Natural killer cell treated with Interleukin-12 subunit alpha and Interleukin-12 subunit beta and Interleukin-15 and Interleukin-18, amount 100 ng/mL, for 72 hours (primary cell): ENCODE measurements around the gene MPO. TPM values are rescaled to one million over a fixed set of nuclear protein-coding genes. Genes with fewer than 3 reads are reported as not detected.

Experiments
- ATAC-seq, 2 donors: fragments of 150-1000 bp; cut with Tn5 transposase in 1 of 2; sonication (Bioruptor Pico), chemical (Tn5 transposase) in 1 of 2; 2 replicates each; pipeline ENCODE4 v1.10.0; 2021
- DNase-seq: peaks from one replicate; pipeline ENCODE4 v3.0.0; 2022; ENCODE audit warnings: low spot score
- H3K27ac Mint-ChIP-seq, 2 donors: 1 replicate in 1 of 2; 2 replicates in 1 of 2; pipeline ENCODE4 v1.8.0; 2022; ENCODE audit warnings: mixed read lengths in 2 of 2, mild to moderate bottlenecking in 1 of 2, moderate library complexity in 1 of 2
- H3K27me3 Mint-ChIP-seq, 2 donors: 1 replicate in 1 of 2; 2 replicates in 1 of 2; pipeline ENCODE4 v1.8.0; 2022; ENCODE audit warnings: mixed read lengths in 2 of 2
- H3K36me3 Mint-ChIP-seq: one replicate; pipeline ENCODE4 v1.8.0; 2022; ENCODE audit warnings: mixed read lengths
- H3K4me1 Mint-ChIP-seq, 2 donors: 1 replicate in 1 of 2; 2 replicates in 1 of 2; pipeline ENCODE4 v1.8.0; 2022; ENCODE audit warnings: low read depth in 2 of 2, mixed read lengths in 2 of 2, mild to moderate bottlenecking in 1 of 2
- H3K4me3 Mint-ChIP-seq: one replicate; pipeline ENCODE4 v1.8.0; 2022; ENCODE audit warnings: mixed read lengths
- H3K9me3 Mint-ChIP-seq: 2 replicates; pipeline ENCODE4 v1.8.0; 2022; ENCODE audit warnings: mixed read lengths
- total RNA-seq, 2 donors: library from RNA; stranded (reverse); gene quantifications; one replicate each; pipeline ENCODE4 v1.2.3, GENCODE V29; 2022

Gene MPO
- total RNA-seq, 2 donors from 2014 or later = not detected

- H3K27ac Mint-ChIP-seq = peak overlapping the region; percentile 49 to 85
- ATAC-seq = no peak
- peaks cover 13% of the 10 kb centered on the region for H3K36me3 Mint-ChIP-seq
- H3K27me3 Mint-ChIP-seq = no peaks in the 10 kb centered on the region
- no peak for DNase-seq
- H3K4me1 Mint-ChIP-seq = peaks cover 16 to 25% of the 10 kb centered on the region in 2 donors
- no peaks in the 10 kb centered on the region for H3K9me3 Mint-ChIP-seq
- H3K4me3 Mint-ChIP-seq = no peak overlapping the region
These were observed 34.6 kb upstream of the MPO start for GRCh38 chr17:58315281-58315711.

GRCh38 chr17:58314706-58315015 lies 33.9 kb upstream of the MPO start:
- Mint-ChIP-seq H3K4me1 (peaks cover 16 to 25% of the 10 kb centered on the region in 2 donors), H3K9me3 (no peaks in the 10 kb centered on the region), H3K27ac (peak overlapping the region; percentile 49 to 85), H3K27me3 (no peaks in the 10 kb centered on the region), H3K36me3 (peaks cover 13% of the 10 kb centered on the region), H3K4me3 (no peak overlapping the region)
- ATAC-seq (no peak), DNase-seq (no peak)

GRCh38 chr17:58313815-58314705 lies 33.3 kb upstream of the MPO start:
- ATAC-seq (no peak), DNase-seq (no peak)
- H3K27me3 Mint-ChIP-seq = no peaks in the 10 kb centered on the region
- peaks cover 13% of the 10 kb centered on the region for H3K36me3 Mint-ChIP-seq
- no peak overlapping the region for H3K4me3 Mint-ChIP-seq
- no peaks in the 10 kb centered on the region for H3K9me3 Mint-ChIP-seq
- peak overlapping the region; percentile 49 to 85 for H3K27ac Mint-ChIP-seq
- peaks cover 16 to 28% of the 10 kb centered on the region in 2 donors for H3K4me1 Mint-ChIP-seq

GRCh38 chr17:58312829-58313228 lies 32.1 kb upstream of the MPO start:
- peaks cover 13% of the 10 kb centered on the region for H3K36me3 Mint-ChIP-seq
- no peak for DNase-seq
- H3K4me3 Mint-ChIP-seq = no peak overlapping the region
- H3K4me1 Mint-ChIP-seq = peaks cover 16 to 25% of the 10 kb centered on the region in 2 donors
- ATAC-seq = no peak
- H3K9me3 Mint-ChIP-seq = no peaks in the 10 kb centered on the region
- H3K27me3 Mint-ChIP-seq = no peaks in the 10 kb centered on the region
- peak overlapping the region in 1 of 2 donors; percentile 74 for H3K27ac Mint-ChIP-seq

GRCh38 chr17:58312021-58312630 lies 31.4 kb upstream of the MPO start:
- ATAC-seq = peak in 1 of 2 donors; percentile 9
- H3K4me1 Mint-ChIP-seq = peaks cover 9 to 21% of the 10 kb centered on the region in 2 donors

GRCh38 chr17:58311429-58311894 lies 30.7 kb upstream of the MPO start:
- no peak for DNase-seq
- no peak for ATAC-seq
- H3K4me1 Mint-ChIP-seq = peaks cover 8 to 21% of the 10 kb centered on the region in 2 donors
- no peak overlapping the region for H3K4me3 Mint-ChIP-seq
- H3K27me3 Mint-ChIP-seq = no peaks in the 10 kb centered on the region
- no peak overlapping the region for H3K27ac Mint-ChIP-seq
- peaks cover 13% of the 10 kb centered on the region for H3K36me3 Mint-ChIP-seq
- no peaks in the 10 kb centered on the region for H3K9me3 Mint-ChIP-seq

More at GRCh38 chr17:58312021-58312630, 31.4 kb upstream of the MPO start:
- DNase-seq = no peak
- Mint-ChIP-seq H3K4me3 (no peak overlapping the region), H3K36me3 (peaks cover 13% of the 10 kb centered on the region), H3K27me3 (no peaks in the 10 kb centered on the region), H3K27ac (peak overlapping the region in 1 of 2 donors; percentile 74), H3K9me3 (no peaks in the 10 kb centered on the region)

- Mint-ChIP-seq H3K4me1 (peaks cover 8 to 21% of the 10 kb centered on the region in 2 donors), H3K4me3 (no peak overlapping the region), H3K9me3 (no peaks in the 10 kb centered on the region), H3K27me3 (no peaks in the 10 kb centered on the region), H3K36me3 (peaks cover 13% of the 10 kb centered on the region), H3K27ac (no peak overlapping the region)
- ATAC-seq (peak in 1 of 2 donors; percentile 7), DNase-seq (no peak)
These were observed 30.0 kb upstream of the MPO start for GRCh38 chr17:58310511-58311428.

GRCh38 chr17:58309918-58310259 lies 29.2 kb upstream of the MPO start:
- peaks cover 13% of the 10 kb centered on the region for H3K36me3 Mint-ChIP-seq
- H3K4me3 Mint-ChIP-seq = no peak overlapping the region
- H3K9me3 Mint-ChIP-seq = no peaks in the 10 kb centered on the region
- ATAC-seq (no peak), DNase-seq (no peak)
- H3K27me3 Mint-ChIP-seq = no peaks in the 10 kb centered on the region
- H3K4me1 Mint-ChIP-seq = peaks cover 4 to 16% of the 10 kb centered on the region in 2 donors
- H3K27ac Mint-ChIP-seq = no peak overlapping the region

GRCh38 chr17:58308985-58309917 lies 28.5 kb upstream of the MPO start:
- peaks cover 3 to 16% of the 10 kb centered on the region in 2 donors for H3K4me1 Mint-ChIP-seq
- peaks cover 7% of the 10 kb centered on the region for H3K36me3 Mint-ChIP-seq
- ATAC-seq (no peak), DNase-seq (no peak)
- peak overlapping the region in 1 of 2 donors; percentile 60 for H3K27ac Mint-ChIP-seq
- H3K4me3 Mint-ChIP-seq = no peak overlapping the region
- no peaks in the 10 kb centered on the region for H3K9me3 Mint-ChIP-seq
- no peaks in the 10 kb centered on the region for H3K27me3 Mint-ChIP-seq

- no peaks in the 10 kb centered on the region for H3K36me3 Mint-ChIP-seq
- no peaks in the 10 kb centered on the region for H3K27me3 Mint-ChIP-seq
- no peaks in the 10 kb centered on the region for H3K9me3 Mint-ChIP-seq
- peaks cover 0 to 13% of the 10 kb centered on the region in 2 donors for H3K4me1 Mint-ChIP-seq
- no peak overlapping the region for H3K4me3 Mint-ChIP-seq
- ATAC-seq (no peak), DNase-seq (no peak)
- no peak overlapping the region for H3K27ac Mint-ChIP-seq
These were observed 27.6 kb upstream of the MPO start for GRCh38 chr17:58308173-58308984.

GRCh38 chr17:58307468-58308172 lies 26.9 kb upstream of the MPO start:
- no peak for ATAC-seq
- Mint-ChIP-seq H3K4me3 (no peak overlapping the region), H3K36me3 (no peaks in the 10 kb centered on the region), H3K27ac (peak overlapping the region in 1 of 2 donors; percentile 62), H3K4me1 (peaks cover 0 to 13% of the 10 kb centered on the region in 2 donors), H3K9me3 (no peaks in the 10 kb centered on the region), H3K27me3 (no peaks in the 10 kb centered on the region)
- no peak for DNase-seq
